ENCODE data around the gene SMPDL3A.

The SMPDL3A gene

DNA sequence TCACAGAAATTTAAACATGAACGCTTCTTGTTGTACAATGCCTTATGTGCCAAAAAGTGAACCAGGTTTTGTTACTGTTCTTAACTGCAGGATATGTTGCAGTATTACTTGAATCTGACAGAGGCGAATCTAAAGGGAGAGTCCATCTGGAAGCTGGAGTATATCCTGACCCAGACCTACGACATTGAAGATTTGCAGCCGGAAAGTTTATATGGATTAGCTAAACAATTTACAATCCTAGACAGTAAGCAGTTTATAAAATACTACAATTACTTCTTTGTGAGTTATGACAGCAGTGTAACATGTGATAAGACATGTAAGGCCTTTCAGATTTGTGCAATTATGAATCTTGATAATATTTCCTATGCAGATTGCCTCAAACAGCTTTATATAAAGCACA, 19.9 kb downstream of the SMPDL3A start:
- DNase-seq (ENCODE audit: low read depth) = no peak
- TF ChIP-seq, protein P1, sequence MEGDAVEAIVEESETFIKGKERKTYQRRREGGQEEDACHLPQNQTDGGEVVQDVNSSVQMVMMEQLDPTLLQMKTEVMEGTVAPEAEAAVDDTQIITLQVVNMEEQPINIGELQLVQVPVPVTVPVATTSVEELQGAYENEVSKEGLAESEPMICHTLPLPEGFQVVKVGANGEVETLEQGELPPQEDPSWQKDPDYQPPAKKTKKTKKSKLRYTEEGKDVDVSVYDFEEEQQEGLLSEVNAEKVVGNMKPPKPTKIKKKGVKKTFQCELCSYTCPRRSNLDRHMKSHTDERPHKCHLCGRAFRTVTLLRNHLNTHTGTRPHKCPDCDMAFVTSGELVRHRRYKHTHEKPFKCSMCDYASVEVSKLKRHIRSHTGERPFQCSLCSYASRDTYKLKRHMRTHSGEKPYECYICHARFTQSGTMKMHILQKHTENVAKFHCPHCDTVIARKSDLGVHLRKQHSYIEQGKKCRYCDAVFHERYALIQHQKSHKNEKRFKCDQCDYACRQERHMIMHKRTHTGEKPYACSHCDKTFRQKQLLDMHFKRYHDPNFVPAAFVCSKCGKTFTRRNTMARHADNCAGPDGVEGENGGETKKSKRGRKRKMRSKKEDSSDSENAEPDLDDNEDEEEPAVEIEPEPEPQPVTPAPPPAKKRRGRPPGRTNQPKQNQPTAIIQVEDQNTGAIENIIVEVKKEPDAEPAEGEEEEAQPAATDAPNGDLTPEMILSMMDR (IDR thresholded peaks at IDR 0.05; ENCODE audit: insufficient read depth, low read depth, low read length, missing control alignments) = no peak
- no peak overlapping the region for H3K4me3 ChIP-seq (ENCODE audit: low read length)

DNA sequence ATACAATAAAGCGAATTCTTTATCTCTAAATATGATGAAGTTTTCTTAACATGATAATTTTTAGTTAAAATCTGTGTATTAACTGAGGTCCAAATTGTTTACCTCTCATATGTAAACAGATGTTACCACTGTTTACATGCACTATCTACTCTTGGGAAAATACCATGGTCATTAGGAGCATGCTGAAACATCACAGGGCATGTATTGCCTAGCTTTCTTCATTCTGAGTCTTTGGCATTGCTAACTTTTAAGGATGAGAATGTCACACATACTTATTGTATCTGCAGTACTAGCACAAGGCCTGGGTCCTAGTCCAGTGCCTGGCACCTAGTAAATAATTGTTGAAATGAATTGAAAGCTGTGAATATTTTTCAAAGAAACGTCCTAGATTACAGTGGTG, 20.6 kb downstream of the SMPDL3A start:
- H3K4me3 ChIP-seq (ENCODE audit: low read length) = no peak overlapping the region
- DNase-seq (ENCODE audit: low read depth) = no peak
- TF ChIP-seq, protein P1 (IDR thresholded peaks at IDR 0.05; ENCODE audit: insufficient read depth, low read depth, low read length, missing control alignments) = no peak

DNA sequence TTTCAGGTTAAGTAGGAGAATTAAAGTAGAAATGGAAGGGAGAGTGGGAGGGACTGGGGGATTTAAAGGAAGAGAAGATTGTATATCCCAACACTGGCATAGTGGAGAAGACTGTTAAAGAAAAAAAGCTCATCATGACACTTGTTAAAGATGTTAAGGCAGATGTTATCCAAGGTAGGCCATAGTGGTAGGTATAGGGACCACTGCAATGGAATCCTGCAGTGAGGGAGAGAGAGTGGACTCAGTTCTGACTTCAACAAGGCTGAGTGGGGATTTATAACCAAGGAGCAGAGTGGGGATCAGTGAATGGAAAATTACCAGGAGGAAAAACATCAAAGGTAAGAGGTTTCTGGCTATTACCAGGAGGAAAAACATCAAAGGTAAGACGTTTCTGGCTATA, 21.1 kb downstream of the SMPDL3A start:
- TF ChIP-seq, protein P1 (IDR thresholded peaks at IDR 0.05; ENCODE audit: insufficient read depth, low read depth, low read length, missing control alignments) = no peak
- no peak for DNase-seq (ENCODE audit: low read depth)

DNA sequence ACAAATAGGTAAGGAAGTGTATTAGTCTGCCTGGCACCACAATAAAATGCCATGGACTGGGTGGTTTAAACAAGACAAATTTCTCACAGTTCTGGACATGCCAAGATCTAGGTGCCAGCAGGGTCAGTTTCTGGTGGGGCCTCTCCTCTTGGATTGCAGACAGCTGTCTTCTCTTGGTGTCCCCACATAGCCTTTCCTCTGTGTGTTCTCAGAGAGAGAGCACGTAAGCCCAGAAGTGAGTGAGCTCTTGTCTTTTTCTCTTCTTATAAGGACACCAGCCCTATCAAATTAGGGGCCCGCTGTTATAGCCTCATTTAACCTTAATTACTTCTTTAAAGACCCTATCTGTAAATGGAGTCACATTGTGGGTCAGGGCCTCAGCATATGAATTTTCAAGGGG, 28.3 kb downstream of the SMPDL3A start:
- DNase-seq (ENCODE audit: low read depth) = no peak
- TF ChIP-seq, protein P1 (IDR thresholded peaks at IDR 0.05; ENCODE audit: insufficient read depth, low read depth, low read length, missing control alignments) = no peak
- no peak overlapping the region for H3K4me3 ChIP-seq (ENCODE audit: low read length)

More for the DNA sequence above, 21.1 kb downstream of the SMPDL3A start:
- no peak overlapping the region for H3K4me3 ChIP-seq (ENCODE audit: low read length)

DNA sequence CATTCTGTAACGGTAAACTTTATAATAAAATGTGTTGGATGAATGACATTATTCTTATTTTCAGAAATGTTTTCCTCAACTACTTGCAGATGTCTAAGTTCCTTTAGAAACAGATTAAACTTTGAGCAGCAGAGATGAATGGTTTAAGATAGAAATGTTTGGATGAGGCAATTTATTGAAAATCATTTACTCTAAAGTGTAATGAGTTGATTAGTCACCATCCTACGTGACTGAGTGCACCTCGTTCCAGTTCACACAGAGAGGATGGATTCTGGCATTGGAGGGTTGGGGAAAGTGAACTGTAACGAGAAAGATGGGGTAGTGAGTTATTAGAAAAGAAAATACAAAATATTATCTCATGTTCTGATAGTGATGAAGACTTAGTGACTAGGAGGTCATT, 28.7 kb downstream of the SMPDL3A start:
- DNase-seq (ENCODE audit: low read depth) = no peak
- H3K4me3 ChIP-seq (ENCODE audit: low read length) = no peak overlapping the region
- TF ChIP-seq, protein P1 (IDR thresholded peaks at IDR 0.05; ENCODE audit: insufficient read depth, low read depth, low read length, missing control alignments) = no peak

DNA sequence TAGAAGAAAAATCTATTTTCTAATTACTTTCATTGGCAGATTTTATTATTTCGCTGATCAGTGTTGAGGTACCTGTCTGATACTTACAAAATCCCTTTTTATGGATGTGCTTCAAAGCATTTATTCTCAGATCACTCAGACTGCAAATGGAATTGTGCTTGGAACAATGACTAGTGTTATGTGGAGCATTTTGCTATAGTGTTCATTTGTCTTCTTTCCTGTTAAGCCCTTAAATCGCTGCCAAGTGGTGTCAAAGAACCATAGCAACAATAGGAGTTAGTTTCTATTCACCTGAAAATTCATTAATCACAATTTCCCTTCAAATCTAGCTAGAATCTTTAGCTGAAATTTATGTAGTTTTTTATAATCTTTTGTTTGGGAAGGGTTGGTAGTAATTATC, 29.8 kb downstream of the SMPDL3A start:
- TF ChIP-seq, protein P1 (IDR thresholded peaks at IDR 0.05; ENCODE audit: insufficient read depth, low read depth, low read length, missing control alignments) = no peak
- H3K4me3 ChIP-seq (ENCODE audit: low read length) = no peak overlapping the region

DNA sequence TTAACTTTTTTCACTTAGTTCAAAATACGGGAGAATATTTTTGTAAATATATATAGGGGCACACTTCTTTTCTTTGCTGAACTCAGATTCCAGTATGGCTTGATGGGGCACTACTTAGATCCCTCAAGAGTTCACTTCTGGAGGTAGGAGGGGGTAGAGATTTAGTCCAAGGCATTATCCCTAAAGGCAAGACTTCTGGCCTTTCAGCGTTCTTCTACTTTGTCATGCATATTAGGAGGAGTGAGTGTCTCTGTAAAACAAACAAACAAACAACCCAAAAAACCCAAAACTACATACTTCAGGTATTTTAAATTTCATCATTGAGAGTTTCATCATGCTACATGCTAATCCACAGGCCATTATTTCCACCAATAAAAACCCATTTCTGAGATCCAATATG, 32.0 kb downstream of the SMPDL3A start:
- TF ChIP-seq, protein P1 (IDR thresholded peaks at IDR 0.05; ENCODE audit: insufficient read depth, low read depth, low read length, missing control alignments) = no peak
- no peak overlapping the region for H3K4me3 ChIP-seq (ENCODE audit: low read length)
- DNase-seq (ENCODE audit: low read depth) = no peak

More for the DNA sequence above, 29.8 kb downstream of the SMPDL3A start:
- DNase-seq (ENCODE audit: low read depth) = no peak

All from epithelial cell of esophagus (primary cell).